OCI-LY3 (cell line): Measurements from ENCODE around the gene CMTM3.

Experiments used
- CTCF ChIP-seq: fragments of 200-600, 300-600 bp; sonication (generic); IDR thresholded peaks from 2 replicates; pipeline ENCODE4 v1.5.1; 2014; ENCODE audit warnings: antibody characterized with exemption, low read length, low read depth
- EZH2phosphoT487 ChIP-seq: fragments of 200-600 bp; shearing (Covaris generic); IDR thresholded peaks from 2 replicates; pipeline ENCODE4 v1.6.1; 2018; ENCODE audit warnings: antibody characterized with exemption, mixed run types, low read depth

GRCh38 chr16:66649636-66650205 lies 45.2 kb downstream of the CMTM3 start:
- TF ChIP-seq CTCF: no peak
- TF ChIP-seq EZH2phosphoT487: no peak
